C4-2B (cell line): ENCODE data around the gene GAA.

Experiments used
- H3K27ac ChIP-seq: fragments of 450-650 bp; 2 replicates; pipeline ENCODE4 v1.5.1; 2017
- CTCF ChIP-seq: fragments of 450-650 bp; conservative IDR thresholded peaks from 2 replicates; pipeline ENCODE4 v1.5.1; 2017; ENCODE audit warnings: mild to moderate bottlenecking
- ZFX ChIP-seq: fragments of 450-650 bp; IDR thresholded peaks from 2 replicates; pipeline ENCODE4 v1.6.1; 2017

The GAA gene

GRCh38 chr17:80101011-80101945 is at the start of gene GAA:
GAA (plus strand) TSS chr17:80101581; CDS start chr17:80104587, 3,006 bp downstream.
- peak within 1 kb of the TSS; percentile 83 for H3K27ac ChIP-seq
- TF ChIP-seq ZFX (peak; percentile 46; the same call in 1 of the 2 replicates), CTCF (peak; percentile 98)

GRCh38 chr17:80051681-80052080 is 49.7 kb upstream of the GAA start:
- H3K27ac ChIP-seq: no peak overlapping the region
- TF ChIP-seq CTCF (no peak), ZFX (no peak)

- no peak overlapping the region; the same call in 1 of the 2 replicates for H3K27ac ChIP-seq
- TF ChIP-seq CTCF: no peak
- TF ChIP-seq ZFX: no peak
Measured at GRCh38 chr17:80053102-80053501, 48.3 kb upstream of the GAA start.

- TF ChIP-seq ZFX: no peak
- no peak for TF ChIP-seq CTCF
- no peak overlapping the region for H3K27ac ChIP-seq
Measured at GRCh38 chr17:80055597-80055996, 45.8 kb upstream of the GAA start.

- TF ChIP-seq ZFX (no peak), CTCF (no peak)
- no peak overlapping the region for H3K27ac ChIP-seq
Measured at GRCh38 chr17:80058311-80058955, 42.9 kb upstream of the GAA start.

- TF ChIP-seq ZFX (no peak), CTCF (no peak)
Measured at GRCh38 chr17:80060644-80061043, 40.7 kb upstream of the GAA start.

GRCh38 chr17:80061421-80061820 is 40.0 kb upstream of the GAA start:
- no peak for TF ChIP-seq ZFX
- no peak overlapping the region for H3K27ac ChIP-seq

More at GRCh38 chr17:80060644-80061043, 40.7 kb upstream of the GAA start:
- no peak overlapping the region for H3K27ac ChIP-seq
